NCI-H748 treated with DMSO at 0.1 percent for 48 hours (cell line): Measurements from ENCODE around the gene STAT6.

Experiments used
- DNase-seq: peaks from one replicate; lab custom pipeline; 2025; lab: John Stamatoyannopoulos, UW

The STAT6 gene, protein sequence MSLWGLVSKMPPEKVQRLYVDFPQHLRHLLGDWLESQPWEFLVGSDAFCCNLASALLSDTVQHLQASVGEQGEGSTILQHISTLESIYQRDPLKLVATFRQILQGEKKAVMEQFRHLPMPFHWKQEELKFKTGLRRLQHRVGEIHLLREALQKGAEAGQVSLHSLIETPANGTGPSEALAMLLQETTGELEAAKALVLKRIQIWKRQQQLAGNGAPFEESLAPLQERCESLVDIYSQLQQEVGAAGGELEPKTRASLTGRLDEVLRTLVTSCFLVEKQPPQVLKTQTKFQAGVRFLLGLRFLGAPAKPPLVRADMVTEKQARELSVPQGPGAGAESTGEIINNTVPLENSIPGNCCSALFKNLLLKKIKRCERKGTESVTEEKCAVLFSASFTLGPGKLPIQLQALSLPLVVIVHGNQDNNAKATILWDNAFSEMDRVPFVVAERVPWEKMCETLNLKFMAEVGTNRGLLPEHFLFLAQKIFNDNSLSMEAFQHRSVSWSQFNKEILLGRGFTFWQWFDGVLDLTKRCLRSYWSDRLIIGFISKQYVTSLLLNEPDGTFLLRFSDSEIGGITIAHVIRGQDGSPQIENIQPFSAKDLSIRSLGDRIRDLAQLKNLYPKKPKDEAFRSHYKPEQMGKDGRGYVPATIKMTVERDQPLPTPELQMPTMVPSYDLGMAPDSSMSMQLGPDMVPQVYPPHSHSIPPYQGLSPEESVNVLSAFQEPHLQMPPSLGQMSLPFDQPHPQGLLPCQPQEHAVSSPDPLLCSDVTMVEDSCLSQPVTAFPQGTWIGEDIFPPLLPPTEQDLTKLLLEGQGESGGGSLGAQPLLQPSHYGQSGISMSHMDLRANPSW

DNA sequence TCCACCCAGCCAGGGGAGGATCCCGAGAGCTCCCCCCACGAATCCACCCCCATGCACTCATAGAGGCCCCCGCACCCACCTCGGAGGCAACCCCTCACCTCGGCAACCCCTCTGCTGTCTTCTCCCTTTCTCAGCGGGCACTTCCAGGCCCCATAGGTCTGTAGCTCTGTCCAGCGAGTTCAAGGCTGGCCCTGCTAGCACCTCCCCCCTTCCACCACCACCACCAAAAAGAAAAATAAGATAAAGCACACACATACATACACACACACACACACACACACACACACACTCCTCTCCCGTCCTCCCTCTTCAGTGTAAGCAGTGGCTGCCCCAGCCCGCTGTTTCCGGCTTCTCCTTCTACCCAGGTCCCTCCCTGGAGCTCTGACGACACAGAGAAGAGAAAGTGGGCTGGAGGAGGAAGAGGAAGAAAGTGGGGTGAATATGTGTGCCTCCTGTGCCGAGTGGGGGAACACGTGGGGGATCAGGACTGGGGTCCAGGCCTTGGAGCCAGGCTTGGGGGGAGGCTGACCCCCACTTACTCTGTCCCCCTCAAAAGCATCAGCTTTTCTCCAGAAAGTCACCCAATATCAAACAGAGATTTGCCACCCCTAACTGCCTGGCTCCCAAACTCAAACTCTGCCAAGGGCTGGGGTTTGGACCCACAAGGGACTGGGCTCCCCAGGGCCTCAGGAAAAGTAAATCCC is at the start of gene STAT6:
TSS of gene STAT6 (minus strand) at position 332 of the 704 bp plus-strand sequence. CDS start 3,084 bp downstream, outside the sequence.
- DNase-seq = no peak

DNA sequence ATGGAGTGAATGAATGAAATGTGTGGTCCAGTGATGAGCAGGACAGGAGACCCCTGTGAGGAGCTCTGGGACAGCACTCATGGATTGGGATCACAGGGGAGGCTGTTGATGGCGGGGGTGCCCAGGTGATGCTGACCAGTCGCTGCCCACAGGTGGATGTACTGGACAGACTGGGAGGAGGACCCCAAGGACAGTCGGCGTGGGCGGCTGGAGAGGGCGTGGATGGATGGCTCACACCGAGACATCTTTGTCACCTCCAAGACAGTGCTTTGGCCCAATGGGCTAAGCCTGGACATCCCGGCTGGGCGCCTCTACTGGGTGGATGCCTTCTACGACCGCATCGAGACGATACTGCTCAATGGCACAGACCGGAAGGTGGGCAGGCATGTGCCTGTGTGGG is 49.6 kb upstream of the STAT6 start:
- DNase-seq = no peak

DNA sequence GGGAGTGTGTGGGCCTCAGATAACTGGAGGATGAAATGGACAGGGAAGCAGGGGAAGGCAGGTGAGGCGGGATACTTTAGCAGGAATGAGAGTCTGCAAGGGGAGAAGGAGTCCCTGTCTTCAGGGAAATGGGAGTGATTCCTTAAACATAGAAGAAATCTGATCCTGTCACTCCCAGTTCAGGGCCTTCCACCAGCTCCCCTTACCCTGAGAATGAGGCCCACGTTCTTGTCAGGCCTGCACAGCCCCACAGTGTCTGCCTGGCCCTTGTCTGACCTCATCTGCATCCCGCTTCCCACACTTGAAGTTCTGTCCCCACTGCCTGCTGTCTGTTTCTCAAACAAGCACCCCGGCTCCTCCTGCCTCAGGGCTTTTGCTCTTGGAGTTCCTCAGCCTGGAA is 48.9 kb upstream of the STAT6 start:
- no peak for DNase-seq

DNA sequence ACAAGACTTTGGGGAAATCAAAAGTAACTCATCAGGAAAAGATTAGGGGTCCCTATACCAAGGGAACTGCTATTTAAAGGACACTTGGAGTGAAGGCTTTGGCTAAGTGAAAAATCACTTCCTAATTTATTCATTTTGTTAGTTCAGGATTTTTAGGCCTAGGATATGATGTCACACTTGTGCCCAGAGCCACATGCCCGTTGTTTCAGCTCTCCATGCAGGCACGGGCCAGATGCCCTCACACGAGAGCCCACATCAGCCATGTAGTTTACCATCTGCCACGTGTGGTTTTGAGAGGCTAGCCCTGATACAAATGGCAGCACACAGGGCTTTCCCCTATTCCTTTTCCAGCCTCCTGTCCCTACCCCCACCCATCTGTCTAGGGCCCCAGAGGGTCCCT is 48.1 kb upstream of the STAT6 start:
- no peak for DNase-seq

- DNase-seq = no peak
Measured at GRCh38 chr12:57158665-57159064, 47.5 kb upstream of the STAT6 start.

DNA sequence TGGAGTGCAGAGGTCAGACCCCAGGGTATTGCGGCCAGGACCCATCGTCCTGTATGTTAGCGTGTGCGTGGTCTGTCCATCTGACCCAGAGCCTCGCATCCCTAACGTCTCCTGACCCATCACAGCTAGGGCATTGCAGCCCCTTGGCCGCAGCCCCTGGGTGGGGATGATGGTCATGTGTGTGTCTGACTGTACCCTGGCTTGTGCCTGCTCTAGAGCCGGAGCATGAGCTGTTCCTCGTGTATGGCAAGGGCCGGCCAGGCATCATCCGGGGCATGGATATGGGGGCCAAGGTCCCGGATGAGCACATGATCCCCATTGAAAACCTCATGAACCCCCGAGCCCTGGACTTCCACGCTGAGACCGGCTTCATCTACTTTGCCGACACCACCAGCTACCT is 47.0 kb upstream of the STAT6 start:
- no peak for DNase-seq

GRCh38 chr12:57157588-57158173 is 46.5 kb upstream of the STAT6 start:
- no peak for DNase-seq

GRCh38 chr12:57156701-57157403 is 45.7 kb upstream of the STAT6 start:
- DNase-seq = no peak

DNA sequence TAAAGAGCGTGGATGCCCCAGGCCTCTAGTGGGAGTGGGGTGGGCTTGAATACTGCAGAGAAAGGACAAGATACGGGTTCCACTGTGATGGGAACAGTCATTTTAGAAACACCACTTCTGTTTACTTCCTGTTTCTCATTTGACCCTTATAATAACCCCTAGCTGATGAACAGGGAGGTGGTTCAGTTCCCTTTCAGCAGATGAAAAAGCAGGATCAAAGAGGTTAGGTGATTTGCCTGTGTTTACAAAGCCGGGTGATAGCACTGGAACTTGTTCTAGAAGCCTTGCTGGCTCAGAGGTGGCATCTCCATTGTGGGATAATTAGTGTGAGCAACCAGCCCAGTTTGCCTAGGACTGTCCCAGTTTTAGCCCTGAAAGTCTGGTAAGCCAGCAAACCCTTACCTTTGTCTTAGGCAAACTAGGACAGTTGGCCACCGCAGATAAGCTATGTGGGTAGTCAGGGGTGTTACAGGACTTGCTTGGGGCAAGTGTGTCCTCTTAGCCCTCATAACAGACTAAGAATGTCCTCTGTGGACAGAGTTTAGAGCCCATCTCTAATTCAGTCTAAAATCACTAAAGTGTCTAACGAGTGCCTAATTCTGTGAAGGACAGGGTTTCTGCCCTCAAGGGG is 43.8 kb upstream of the STAT6 start:
- no peak for DNase-seq

DNA sequence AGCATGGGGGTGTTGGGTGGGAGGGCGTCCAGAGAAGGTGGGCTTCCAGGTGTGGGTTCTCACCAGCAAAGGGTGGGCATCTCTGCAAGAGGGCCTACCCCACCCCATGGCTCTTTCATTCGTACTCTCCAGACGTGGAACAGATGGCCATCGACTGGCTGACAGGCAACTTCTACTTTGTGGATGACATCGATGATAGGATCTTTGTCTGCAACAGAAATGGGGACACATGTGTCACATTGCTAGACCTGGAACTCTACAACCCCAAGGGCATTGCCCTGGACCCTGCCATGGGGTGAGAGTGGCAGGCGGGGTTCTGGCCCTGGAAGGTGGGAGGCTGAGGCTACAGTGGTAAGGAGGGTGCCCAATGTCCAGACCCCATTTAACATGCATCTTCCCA is 42.9 kb upstream of the STAT6 start:
- DNase-seq = no peak

GRCh38 chr12:57153415-57153997 is 42.3 kb upstream of the STAT6 start:
- no peak for DNase-seq

- no peak for DNase-seq
Measured at GRCh38 chr12:57152639-57153038, 41.5 kb upstream of the STAT6 start.

GRCh38 chr12:57151741-57152630 is 40.8 kb upstream of the STAT6 start:
- DNase-seq = no peak

DNA sequence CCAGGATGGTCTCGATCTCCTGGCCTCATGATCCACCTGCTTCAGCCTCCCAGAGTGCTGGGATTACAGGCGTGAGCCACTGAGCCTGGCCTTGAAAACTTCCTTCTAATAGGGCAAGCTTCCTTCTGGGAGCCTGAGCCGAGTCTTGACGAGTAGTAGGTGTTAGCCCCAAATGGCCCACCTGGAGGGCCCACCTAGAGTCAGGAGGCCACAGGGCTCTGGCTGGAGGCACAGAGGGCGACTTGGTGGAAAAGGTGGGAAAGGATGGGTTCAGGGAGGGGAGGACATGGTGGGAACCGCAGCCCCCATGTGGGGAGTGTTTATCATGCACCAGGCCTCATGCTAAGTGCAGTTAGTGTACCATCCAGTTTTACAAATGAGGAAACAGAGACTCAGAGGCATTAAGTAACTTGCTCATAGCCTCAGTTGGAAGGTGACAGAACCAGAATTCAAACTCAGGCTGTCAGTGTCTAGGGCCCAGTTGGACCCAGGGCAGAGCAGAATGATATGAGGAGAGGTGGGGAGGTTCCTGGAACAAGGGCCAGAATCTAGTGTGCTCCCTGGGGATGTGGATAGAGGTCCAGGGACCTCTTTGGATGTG is 39.3 kb upstream of the STAT6 start:
- DNase-seq = no peak

GRCh38 chr12:57149245-57149900 is 38.2 kb upstream of the STAT6 start:
- DNase-seq = no peak

- DNase-seq = no peak
Measured at GRCh38 chr12:57148469-57149244, 37.5 kb upstream of the STAT6 start.

DNA sequence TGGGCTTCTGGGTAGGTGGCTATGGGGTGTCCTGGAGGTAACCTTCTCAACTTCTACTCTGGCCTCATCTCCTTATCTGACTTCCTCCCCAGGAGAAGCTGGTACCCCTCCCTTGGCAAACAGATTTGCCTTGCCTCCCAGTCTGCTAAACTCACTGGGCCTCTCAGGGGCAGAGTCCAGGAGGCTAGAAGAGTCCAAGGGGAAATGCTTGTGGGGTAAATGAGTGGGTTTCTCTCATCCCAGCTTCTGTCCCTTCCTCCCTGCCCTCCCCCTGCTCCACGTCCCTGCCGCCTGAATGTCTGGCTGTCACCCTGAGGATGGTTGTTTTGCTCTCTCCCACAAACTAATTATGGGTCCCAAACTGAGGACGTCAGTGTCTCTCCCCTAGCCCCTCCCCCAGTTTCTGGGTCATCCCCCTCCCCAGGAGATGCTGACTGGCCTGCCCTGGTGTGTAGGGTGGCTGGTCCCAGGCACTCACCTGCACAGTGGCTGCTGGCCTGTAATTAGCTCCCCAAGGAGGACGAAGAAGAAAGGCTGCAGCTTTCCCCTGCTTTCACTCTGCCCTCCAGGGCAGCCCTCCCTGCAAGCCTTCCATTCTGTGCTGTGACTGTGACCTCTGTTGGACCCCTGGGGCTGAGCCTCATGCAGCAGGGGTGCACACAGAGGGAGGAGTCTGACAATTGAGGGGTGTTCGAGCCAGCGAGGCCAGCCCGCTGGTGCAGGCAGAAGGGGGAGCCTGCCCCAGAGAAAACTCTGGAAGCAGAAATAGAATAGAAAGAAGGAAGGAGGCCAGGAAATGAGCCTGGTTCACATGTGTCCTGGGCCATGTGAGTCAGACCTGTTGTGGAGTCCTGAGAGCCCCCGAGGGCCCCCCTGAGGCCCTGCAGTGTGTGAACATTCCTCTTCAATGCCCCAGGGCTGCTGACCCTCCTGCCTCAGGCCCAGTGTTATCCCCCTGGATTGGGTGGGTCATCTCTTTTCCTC is 36.1 kb upstream of the STAT6 start, which contains the start of gene LRP1-AS:
TSS of gene LRP1-AS (minus strand) at position 659 of the 984 bp plus-strand sequence.
- no peak for DNase-seq
